Calu3 (cell line): ENCODE data around the gene CACUL1. TPM values are rescaled to one million over a fixed set of nuclear protein-coding genes. Genes with fewer than 3 reads are reported as not detected.

Experiments used
- BruUV-seq: library from RNA; stranded (reverse); fragments of 400-500 nt; replicated peaks from 2 replicates; lab custom pipeline; 2021; lab: Mats Ljungman, UMichigan
- CTCF ChIA-PET: fragments of 300-600 bp; sonication (Branson Sonifier 250); formaldehyde crosslinking; loops from one replicate; lab custom pipeline; 2022; ENCODE audit warnings: antibody characterized with exemption; lab: Charles Lee
- DNase-seq: peaks from one replicate; pipeline ENCODE4 v3.0.0; 2022
- H3K27ac Mint-ChIP-seq: one replicate; pipeline ENCODE4 v1.8.0; 2022; ENCODE audit warnings: mixed read lengths; ENCODE audit not compliant: unreplicated experiment
- H3K27me3 Mint-ChIP-seq: one replicate; pipeline ENCODE4 v1.8.0; 2022; ENCODE audit warnings: mixed read lengths; ENCODE audit not compliant: unreplicated experiment
- H3K36me3 Mint-ChIP-seq: one replicate; pipeline ENCODE4 v1.8.0; 2022; ENCODE audit warnings: mild to moderate bottlenecking, moderate library complexity, mixed read lengths; ENCODE audit not compliant: insufficient read depth, unreplicated experiment
- H3K4me1 Mint-ChIP-seq: one replicate; pipeline ENCODE4 v1.8.0; 2022; ENCODE audit warnings: mild to moderate bottlenecking, low read depth, mixed read lengths; ENCODE audit not compliant: unreplicated experiment
- H3K4me3 Mint-ChIP-seq: one replicate; pipeline ENCODE4 v1.8.0; 2022; ENCODE audit warnings: mild to moderate bottlenecking, low read depth, moderate library complexity, mixed read lengths; ENCODE audit not compliant: unreplicated experiment
- H3K9me3 Mint-ChIP-seq: one replicate; pipeline ENCODE4 v1.8.0; 2022; ENCODE audit warnings: low read depth, mixed read lengths; ENCODE audit not compliant: unreplicated experiment
- CTCF ChIP-seq: fragments of 200-600 bp; IDR thresholded peaks from one replicate; pipeline ENCODE4 v1.8.0; 2022; ENCODE audit warnings: antibody characterized with exemption; ENCODE audit not compliant: unreplicated experiment
- intact Hi-C: fragments of 100-400 bp; cut with micrococcal nuclease; formaldehyde crosslinking; loops from one replicate; pipeline ENCODE4 v1.10.0; 2022; ENCODE audit not compliant: unreplicated experiment
- total RNA-seq: library from RNA; stranded (reverse); gene quantifications from 2 replicates; pipeline ENCODE4 v1.2.3, GENCODE V29; 2022

CACUL1 gene
- total RNA-seq, 1 experiment from 2014 or later, result 44.6 TPM

- Mint-ChIP-seq H3K4me1 (no peaks in the 10 kb centered on the region), H3K4me3 (no peak overlapping the region), H3K27ac (no peak overlapping the region), H3K27me3 (peaks cover 70% of the 10 kb centered on the region), H3K36me3 (no peaks in the 10 kb centered on the region), H3K9me3 (no peaks in the 10 kb centered on the region)
- no peak for TF ChIP-seq CTCF
- CTCF ChIA-PET, result no interaction called here
- DNase-seq, result no peak
- no TSS peak for BruUV-seq
- intact Hi-C loops, result no loop called here
Measured at GRCh38 chr10:118629211-118629610, 125.6 kb downstream of the CACUL1 start.

- no TSS peak for BruUV-seq
- H3K4me3 Mint-ChIP-seq, result no peak overlapping the region
- H3K27ac Mint-ChIP-seq, result no peak overlapping the region
- TF ChIP-seq CTCF, result no peak
- CTCF ChIA-PET, result no interaction called here
- no peaks in the 10 kb centered on the region for H3K9me3 Mint-ChIP-seq
- no peaks in the 10 kb centered on the region for H3K4me1 Mint-ChIP-seq
- intact Hi-C loops, result no loop called here
- peaks cover 70% of the 10 kb centered on the region for H3K27me3 Mint-ChIP-seq
- H3K36me3 Mint-ChIP-seq, result no peaks in the 10 kb centered on the region
- DNase-seq, result no peak
Measured at GRCh38 chr10:118628397-118628796, 126.4 kb downstream of the CACUL1 start.

GRCh38 chr10:118626953-118627352 is 127.8 kb downstream of the CACUL1 start:
- no peak for TF ChIP-seq CTCF
- H3K4me1 Mint-ChIP-seq, result no peaks in the 10 kb centered on the region
- intact Hi-C loops, result no loop called here
- BruUV-seq, result no TSS peak
- H3K27me3 Mint-ChIP-seq, result peaks cover 68% of the 10 kb centered on the region
- no peak overlapping the region for H3K4me3 Mint-ChIP-seq
- H3K27ac Mint-ChIP-seq, result no peak overlapping the region
- no peaks in the 10 kb centered on the region for H3K9me3 Mint-ChIP-seq
- DNase-seq, result no peak
- CTCF ChIA-PET, result interaction anchor here (1.3 kb wide), 1 partner anchor 12 kb away, joined by 3 read pairs; no protein-coding TSS in a partner anchor
- no peaks in the 10 kb centered on the region for H3K36me3 Mint-ChIP-seq

Other genes with a start within 250 kb of the CACUL1 start
- not detected in 2 replicates for gene PRLHR, start 159.3 kb downstream of the CACUL1 start, total RNA-seq